Posterior cingulate gyrus (tissue), 11 donors: ENCODE results near the gene DYRK1A.
"Not testable (repeated sequence)": the region's sequence is repeated elsewhere in the genome, so short reads cannot be mapped to it uniquely, and the experiment has no call there.

Experiments used
- DNase-seq, 10 donors: peaks; one replicate each; pipeline versions ENCODE4 v3.0.0 to v3.0.0-alpha.2; 2020 to 2021; ENCODE audit warnings: mixed read lengths in 3 of 10
- intact Hi-C: fragments of 100-400 bp; cut with DNase I; formaldehyde crosslinking; loops from one replicate; pipeline ENCODE4 v1.15.1; 2023

DYRK1A gene

GRCh38 chr21:37514038-37514667, 147.6 kb downstream of the DYRK1A start:
- intact Hi-C loops: no loop called here
- no peak for DNase-seq

- intact Hi-C loops: no loop called here
- no peak for DNase-seq
Measured at GRCh38 chr21:37516998-37517397, 150.4 kb downstream of the DYRK1A start.

GRCh38 chr21:37520801-37521200, 154.2 kb downstream of the DYRK1A start:
- DNase-seq: no peak

GRCh38 chr21:37521658-37522057, 155.1 kb downstream of the DYRK1A start:
- intact Hi-C loops: no loop called here
- DNase-seq: no peak

More at GRCh38 chr21:37520801-37521200, 154.2 kb downstream of the DYRK1A start:
- intact Hi-C loops: no loop called here

GRCh38 chr21:37522641-37523295, 156.2 kb downstream of the DYRK1A start:
- intact Hi-C loops: no loop called here
- DNase-seq: no peak

- intact Hi-C loops, DNase-seq: not testable (repeated sequence)
Measured at GRCh38 chr21:37524944-37525343, 158.4 kb downstream of the DYRK1A start.

- intact Hi-C loops: loop anchor here (2.0 kb wide), 1 partner anchor 45 kb away; no protein-coding TSS in a partner anchor
- DNase-seq: no peak
Measured at GRCh38 chr21:37525810-37526209, 159.2 kb downstream of the DYRK1A start.

GRCh38 chr21:37527103-37527502, 160.5 kb downstream of the DYRK1A start:
- intact Hi-C loops: loop anchor here (2.0 kb wide), 1 partner anchor 46 kb away; no protein-coding TSS in a partner anchor
- DNase-seq: no peak

GRCh38 chr21:37527716-37528115, 161.1 kb downstream of the DYRK1A start:
- intact Hi-C loops: loop anchor here (2.0 kb wide), 1 partner anchor 47 kb away; no protein-coding TSS in a partner anchor

GRCh38 chr21:37528150-37528937, 161.8 kb downstream of the DYRK1A start:
- DNase-seq: no peak
- intact Hi-C loops: no loop called here

More at GRCh38 chr21:37527716-37528115, 161.1 kb downstream of the DYRK1A start:
- no peak for DNase-seq

- DNase-seq: peak in 1 of 10 donors; percentile 51
- intact Hi-C loops: no loop called here
Measured at GRCh38 chr21:37529649-37530048, 163.1 kb downstream of the DYRK1A start.

- DNase-seq: peak in 1 of 10 donors; percentile 54
- intact Hi-C loops: no loop called here
Measured at GRCh38 chr21:37530901-37531351, 164.4 kb downstream of the DYRK1A start.

- intact Hi-C loops: no loop called here
- peak in 4 of 10 donors; percentile 32 to 71 (median 53) for DNase-seq
Measured at GRCh38 chr21:37531431-37531932, 164.9 kb downstream of the DYRK1A start.

- peak in 1 of 10 donors; percentile 82 for DNase-seq
- intact Hi-C loops: no loop called here
Measured at GRCh38 chr21:37532868-37533780, 166.6 kb downstream of the DYRK1A start.

GRCh38 chr21:37534431-37534830, 167.9 kb downstream of the DYRK1A start:
- no peak for DNase-seq

GRCh38 chr21:37535130-37535529, 168.6 kb downstream of the DYRK1A start:
- intact Hi-C loops: no loop called here
- no peak for DNase-seq

More at GRCh38 chr21:37534431-37534830, 167.9 kb downstream of the DYRK1A start:
- intact Hi-C loops: no loop called here

GRCh38 chr21:37535672-37536071, 169.1 kb downstream of the DYRK1A start:
- intact Hi-C loops: no loop called here

GRCh38 chr21:37536616-37537278, 170.2 kb downstream of the DYRK1A start:
- no peak for DNase-seq
- intact Hi-C loops: no loop called here

More at GRCh38 chr21:37535672-37536071, 169.1 kb downstream of the DYRK1A start:
- peak in 1 of 10 donors; percentile 52 for DNase-seq

- DNase-seq: no peak
- intact Hi-C loops: no loop called here
Measured at GRCh38 chr21:37537391-37537996, 170.9 kb downstream of the DYRK1A start.
